ENCODE results near the gene DGCR8.

GRCh38 chr22:20133930-20134549, 54.0 kb downstream of the DGCR8 start:
- TF ChIP-seq CTCF (IDR thresholded peaks at IDR 0.05 in 8 of 11, conservative IDR thresholded peaks at IDR 0.05 in 3 of 11) (no peak), POLR2A (IDR thresholded peaks at IDR 0.05) (no peak), POLR2AphosphoS5 (IDR thresholded peaks at IDR 0.05) (no peak)

All from spleen (tissue), 7 donors.